H9 (cell line): Measurements from ENCODE around the gene BMP5. TPM values are rescaled to one million over a fixed set of nuclear protein-coding genes. Genes with fewer than 3 reads are reported as not detected.

Experiments
- DNase-seq: peaks from one replicate; pipeline ENCODE4 v3.0.0-alpha.2; 2017
- H2AFZ ChIP-seq: one replicate; pipeline ENCODE4 v1.6.1; 2013; ENCODE audit warnings: mild to moderate bottlenecking, low read length, control low read depth, moderate library complexity
- H2AK5ac ChIP-seq: 2 replicates; pipeline ENCODE4 v1.6.1; 2013; ENCODE audit warnings: low read length, control low read depth, mixed read lengths; ENCODE audit not compliant: insufficient read length
- H2BK120ac ChIP-seq: one replicate; pipeline ENCODE4 v1.6.1; 2013; ENCODE audit warnings: low read depth, mild to moderate bottlenecking, low read length, control low read depth, inconsistent platforms; ENCODE audit not compliant: poor library complexity, severe bottlenecking
- H2BK12ac ChIP-seq: 2 replicates; pipeline ENCODE4 v1.6.1; 2013; ENCODE audit warnings: low read length, control low read depth, mixed read lengths, low read depth; ENCODE audit not compliant: insufficient read length
- H2BK15ac ChIP-seq: 2 replicates; pipeline ENCODE4 v1.6.1; 2013; ENCODE audit warnings: low read depth, low read length, control low read depth
- H2BK20ac ChIP-seq: one replicate; pipeline ENCODE4 v1.6.1; 2013; ENCODE audit warnings: low read depth, mild to moderate bottlenecking, low read length, control low read depth, inconsistent platforms; ENCODE audit not compliant: poor library complexity, severe bottlenecking
- H2BK5ac ChIP-seq: 2 replicates; pipeline ENCODE4 v1.6.1; 2013; ENCODE audit warnings: low read length, control low read depth, mixed read lengths; ENCODE audit not compliant: insufficient read length
- H3K14ac ChIP-seq: 2 replicates; pipeline ENCODE4 v1.6.1; 2013; ENCODE audit warnings: low read length, control low read depth; ENCODE audit not compliant: insufficient read depth
- H3K18ac ChIP-seq: 2 replicates; pipeline ENCODE4 v1.6.1; 2013; ENCODE audit warnings: low read depth, mild to moderate bottlenecking, mixed read lengths, low read length, control low read depth; ENCODE audit not compliant: insufficient read length
- H3K23ac ChIP-seq: 2 replicates; pipeline ENCODE4 v1.6.1; 2013; ENCODE audit warnings: low read length, control low read depth, mixed read lengths, low read depth; ENCODE audit not compliant: insufficient read length
- H3K23me2 ChIP-seq: 2 replicates; pipeline ENCODE4 v1.6.1; 2013; ENCODE audit warnings: low read depth, mild to moderate bottlenecking, mixed read lengths, low read length, control low read depth; ENCODE audit not compliant: insufficient read length, poor library complexity, severe bottlenecking
- H3K27ac ChIP-seq: 2 replicates; pipeline ENCODE4 v1.5.1; 2013; ENCODE audit warnings: low read length, control low read depth, mixed read lengths, low read depth; ENCODE audit not compliant: insufficient read length
- H3K27me3 ChIP-seq: 2 replicates; pipeline ENCODE4 v1.6.1; 2013; ENCODE audit warnings: low read length, control low read depth, inconsistent platforms; ENCODE audit not compliant: insufficient read depth
- H3K4ac ChIP-seq: 2 replicates; pipeline ENCODE4 v1.6.1; 2013; ENCODE audit warnings: low read depth, mild to moderate bottlenecking, control low read depth, inconsistent platforms, low read length, moderate library complexity
- H3K4me1 ChIP-seq: 2 replicates; pipeline ENCODE4 v1.6.1; 2013; ENCODE audit warnings: low read length, control low read depth, inconsistent platforms; ENCODE audit not compliant: insufficient read depth
- H3K4me2 ChIP-seq: 2 replicates; pipeline ENCODE4 v1.6.1; 2013; ENCODE audit warnings: low read length, control low read depth, mixed read lengths; ENCODE audit not compliant: insufficient read length, insufficient read depth
- H3K56ac ChIP-seq: 2 replicates; pipeline ENCODE4 v1.6.1; 2013; ENCODE audit warnings: low read depth, mild to moderate bottlenecking, mixed read lengths, low read length, control low read depth; ENCODE audit not compliant: insufficient read length
- H3K79me1 ChIP-seq: 2 replicates; pipeline ENCODE4 v1.6.1; 2013; ENCODE audit warnings: low read depth, mild to moderate bottlenecking, moderate library complexity, low read length, control low read depth, inconsistent platforms; ENCODE audit not compliant: insufficient read depth, poor library complexity, severe bottlenecking
- H3K79me2 ChIP-seq: 2 replicates; pipeline ENCODE4 v1.6.1; 2013; ENCODE audit warnings: low read length, control low read depth, inconsistent platforms; ENCODE audit not compliant: insufficient read depth
- H3K9ac ChIP-seq: 2 replicates; pipeline ENCODE4 v1.6.1; 2013; ENCODE audit warnings: low read length, control low read depth, mixed read lengths; ENCODE audit not compliant: insufficient read length; ENCODE audit errors: extremely low read depth
- H3K9me3 ChIP-seq: one replicate; pipeline ENCODE4 v1.6.1; 2013; ENCODE audit warnings: low read depth, low read length, inconsistent platforms; ENCODE audit not compliant: control insufficient read depth
- H3T11ph ChIP-seq: one replicate; pipeline ENCODE4 v1.6.1; 2013; ENCODE audit warnings: mild to moderate bottlenecking, low read length, control low read depth, inconsistent platforms
- H4K20me1 ChIP-seq: one replicate; pipeline ENCODE4 v1.6.1; 2013; ENCODE audit not compliant: control insufficient read depth, insufficient read length, insufficient read depth
- H4K5ac ChIP-seq: 2 replicates; pipeline ENCODE4 v1.6.1; 2013; ENCODE audit warnings: low read depth, mild to moderate bottlenecking, mixed read lengths, low read length, control low read depth; ENCODE audit not compliant: insufficient read length
- H4K8ac ChIP-seq: replicated peaks from 2 replicates; pipeline ENCODE4 v1.6.1; 2013; ENCODE audit warnings: low read length, control low read depth, mixed read lengths, low read depth; ENCODE audit not compliant: insufficient read length
- H4K91ac ChIP-seq: 2 replicates; pipeline ENCODE4 v1.6.1; 2013; ENCODE audit warnings: low read depth, mild to moderate bottlenecking, moderate library complexity, mixed read lengths, low read length, control low read depth; ENCODE audit not compliant: insufficient read length
- H3K27ac Mint-ChIP-seq, 3 experiments: 2 replicates in 2 of 3; 3 replicates in 1 of 3; pipeline ENCODE4 v1.8.0; 2020 to 2021; ENCODE audit warnings: mixed read lengths in 3 of 3, mild to moderate bottlenecking in 1 of 3, moderate library complexity in 1 of 3
- H3K27me3 Mint-ChIP-seq: 2 replicates; pipeline ENCODE4 v1.8.0; 2021; ENCODE audit warnings: low read depth, mild to moderate bottlenecking, moderate library complexity, mixed read lengths
- H3K36me3 Mint-ChIP-seq, 3 experiments: 2 replicates in 2 of 3; 3 replicates in 1 of 3; pipeline ENCODE4 v1.8.0; 2020 to 2021; ENCODE audit warnings: low read depth in 3 of 3, mixed read lengths in 3 of 3; ENCODE audit not compliant: insufficient read depth in 1 of 3
- H3K4me1 Mint-ChIP-seq, 2 experiments: 2 replicates each; pipeline ENCODE4 v1.8.0; 2020; ENCODE audit warnings: mixed read lengths in 2 of 2
- H3K4me3 Mint-ChIP-seq, 2 experiments: 2 replicates in 1 of 2; 3 replicates in 1 of 2; pipeline ENCODE4 v1.8.0; 2020 to 2021; ENCODE audit warnings: mild to moderate bottlenecking in 2 of 2, mixed read lengths in 2 of 2, moderate library complexity in 1 of 2
- H3K9me3 Mint-ChIP-seq, 2 experiments: 2 replicates in 1 of 2; 3 replicates in 1 of 2; pipeline ENCODE4 v1.8.0; 2020; ENCODE audit warnings: mild to moderate bottlenecking in 2 of 2, mixed read lengths in 2 of 2, moderate library complexity in 1 of 2
- CTCF ChIP-seq: fragments of 200-600 bp; sonication (generic); conservative IDR thresholded peaks from 3 replicates; pipeline ENCODE4 v1.8.0; 2021; ENCODE audit warnings: antibody characterized with exemption, mild to moderate bottlenecking
- WGBS: extraction: QIAGEN DNeasy Blood & Tissue Kit; methylation state at CpG from one replicate; pipeline ENCODE4 v1.1.7; 2013; ENCODE audit warnings: missing lambda C conversion rate, low lambda C conversion rate, mixed read lengths; ENCODE audit not compliant: insufficient read length; ENCODE audit errors: extremely low coverage; 5-methylcytosine and 5-hydroxymethylcytosine counted together
- total RNA-seq: library from RNA; stranded (reverse); gene quantifications from 2 replicates; pipeline ENCODE4 v1.2.1, GENCODE V29; 2021

Gene BMP5
- total RNA-seq, 1 experiment from 2014 or later = not detected

- no peaks in the 10 kb centered on the region for H3K27me3 Mint-ChIP-seq
- no peak overlapping the region for H3K23ac ChIP-seq
- no peaks in the 10 kb centered on the region for H3K36me3 Mint-ChIP-seq
- no peak overlapping the region for H3K18ac ChIP-seq
- H3K4me3 Mint-ChIP-seq = no peak overlapping the region
- H4K20me1 ChIP-seq = no peaks in the 10 kb centered on the region
- H3K27ac ChIP-seq = no peak overlapping the region
- H3K9me3 ChIP-seq = no peaks in the 10 kb centered on the region
- H4K91ac ChIP-seq = no peak overlapping the region
- no peak overlapping the region for H3T11ph ChIP-seq
- H3K4me2 ChIP-seq = no peak overlapping the region
- H3K23me2 ChIP-seq = no peaks in the 10 kb centered on the region
- H2BK20ac ChIP-seq = no peak overlapping the region
- no peak overlapping the region for H3K9ac ChIP-seq
- peaks cover 4 to 7% of the 10 kb centered on the region in 2 experiments; a peak in 3 of 4 replicates for H3K4me1 Mint-ChIP-seq
- TF ChIP-seq CTCF = no peak
- H2AFZ ChIP-seq = no peak overlapping the region
- no peak overlapping the region for H4K5ac ChIP-seq
- DNase-seq = no peak
- no peak overlapping the region for H3K4ac ChIP-seq
- H2BK12ac ChIP-seq = no peak overlapping the region
- H3K9me3 Mint-ChIP-seq = no peaks in the 10 kb centered on the region
- H3K27me3 ChIP-seq = no peaks in the 10 kb centered on the region
- no peak overlapping the region for H3K56ac ChIP-seq
- H3K14ac ChIP-seq = no peak overlapping the region
- no CpG with 5 or more reads among the region's 2 CpGs for WGBS
- H3K79me1 ChIP-seq = no peaks in the 10 kb centered on the region
- no peak overlapping the region for H2BK15ac ChIP-seq
- H3K4me1 ChIP-seq = no peaks in the 10 kb centered on the region
- no peak overlapping the region for H2AK5ac ChIP-seq
- no peak overlapping the region for H2BK120ac ChIP-seq
- H3K27ac Mint-ChIP-seq = no peak overlapping the region
- no peaks in the 10 kb centered on the region for H3K79me2 ChIP-seq
- no peak overlapping the region for H4K8ac ChIP-seq
- H2BK5ac ChIP-seq = no peak overlapping the region
Observed at GRCh38 chr6:55822815-55823214, 52.6 kb downstream of the BMP5 start.
